ENCODE measurements around the gene PDIA3. TPM values are rescaled to one million over a fixed set of nuclear protein-coding genes. Genes with fewer than 3 reads are reported as not detected.
A peak's percentile ranks its signal among the peaks of the same experiment; 100 is the strongest.
"Not testable (repeated sequence)": the region's sequence is repeated elsewhere in the genome, so short reads cannot be mapped to it uniquely, and the experiment has no call there.

PDIA3 gene
- total RNA-seq, 1 donor from 2014 or later, result 496 TPM

- TF ChIP-seq, protein P1, sequence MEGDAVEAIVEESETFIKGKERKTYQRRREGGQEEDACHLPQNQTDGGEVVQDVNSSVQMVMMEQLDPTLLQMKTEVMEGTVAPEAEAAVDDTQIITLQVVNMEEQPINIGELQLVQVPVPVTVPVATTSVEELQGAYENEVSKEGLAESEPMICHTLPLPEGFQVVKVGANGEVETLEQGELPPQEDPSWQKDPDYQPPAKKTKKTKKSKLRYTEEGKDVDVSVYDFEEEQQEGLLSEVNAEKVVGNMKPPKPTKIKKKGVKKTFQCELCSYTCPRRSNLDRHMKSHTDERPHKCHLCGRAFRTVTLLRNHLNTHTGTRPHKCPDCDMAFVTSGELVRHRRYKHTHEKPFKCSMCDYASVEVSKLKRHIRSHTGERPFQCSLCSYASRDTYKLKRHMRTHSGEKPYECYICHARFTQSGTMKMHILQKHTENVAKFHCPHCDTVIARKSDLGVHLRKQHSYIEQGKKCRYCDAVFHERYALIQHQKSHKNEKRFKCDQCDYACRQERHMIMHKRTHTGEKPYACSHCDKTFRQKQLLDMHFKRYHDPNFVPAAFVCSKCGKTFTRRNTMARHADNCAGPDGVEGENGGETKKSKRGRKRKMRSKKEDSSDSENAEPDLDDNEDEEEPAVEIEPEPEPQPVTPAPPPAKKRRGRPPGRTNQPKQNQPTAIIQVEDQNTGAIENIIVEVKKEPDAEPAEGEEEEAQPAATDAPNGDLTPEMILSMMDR (IDR thresholded peaks at IDR 0.05), result no peak
- Mint-ChIP-seq H3K36me3 (ENCODE audit: unreplicated experiment) (peaks cover 29% of the 10 kb centered on the region), H3K9me3 (ENCODE audit: unreplicated experiment) (no peaks in the 10 kb centered on the region), H3K4me3 (ENCODE audit: unreplicated experiment) (no peak overlapping the region), H3K4me1 (ENCODE audit: unreplicated experiment) (peaks cover 60% of the 10 kb centered on the region), H3K27ac (ENCODE audit: unreplicated experiment) (peak overlapping the region; percentile 48), H3K27me3 (ENCODE audit: unreplicated experiment) (no peaks in the 10 kb centered on the region)
- no peak for DNase-seq (ENCODE audit: extremely low spot score, unreplicated experiment)
Observed at GRCh38 chr15:43796566-43796965, 50.3 kb downstream of the PDIA3 start.

DNA sequence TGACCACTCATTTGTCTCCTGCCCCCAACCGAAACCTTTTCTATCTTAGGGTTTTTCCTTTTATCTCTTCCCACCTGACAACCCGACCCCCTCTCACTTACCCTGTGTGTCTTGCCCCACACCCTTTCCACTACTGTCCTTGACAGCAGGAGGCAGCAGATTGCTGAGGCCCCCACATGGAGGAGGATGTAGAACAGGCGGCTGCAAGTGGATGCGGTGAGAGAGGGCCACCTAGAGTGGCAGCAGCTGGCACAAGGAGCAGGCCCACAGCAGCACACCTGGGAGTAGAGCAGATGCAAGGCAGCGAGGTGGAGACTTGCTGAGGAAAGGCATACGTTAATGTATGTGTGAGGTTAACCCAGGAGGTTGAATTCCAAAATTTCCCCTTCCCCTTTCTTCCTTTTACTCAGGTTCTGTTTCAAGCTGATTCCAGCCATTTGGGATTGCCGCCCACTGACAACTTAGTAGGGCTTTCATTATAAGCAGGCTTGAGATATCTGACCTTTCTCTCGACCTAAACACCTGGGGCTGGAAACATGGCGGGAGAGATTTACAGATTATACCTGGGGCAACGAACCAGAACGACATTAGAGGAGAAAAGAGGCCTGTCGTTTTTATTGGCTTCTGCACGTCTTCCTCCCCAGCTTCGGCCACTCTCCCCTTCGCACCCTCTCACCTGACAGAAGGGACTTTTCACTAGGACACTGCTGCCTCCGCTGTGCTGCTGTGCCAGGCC lies 53.1 kb downstream of the PDIA3 start:
- H3K27me3 Mint-ChIP-seq (ENCODE audit: unreplicated experiment), result no peaks in the 10 kb centered on the region
- H3K27ac Mint-ChIP-seq (ENCODE audit: unreplicated experiment), result peak overlapping the region; percentile 98
- peak overlapping the region; percentile 99 for H3K4me3 Mint-ChIP-seq (ENCODE audit: unreplicated experiment)
- H3K9me3 Mint-ChIP-seq (ENCODE audit: unreplicated experiment), result no peaks in the 10 kb centered on the region
- no peak for DNase-seq (ENCODE audit: extremely low spot score, unreplicated experiment)
- H3K4me1 Mint-ChIP-seq (ENCODE audit: unreplicated experiment), result peaks cover 48% of the 10 kb centered on the region
- peaks cover 25% of the 10 kb centered on the region for H3K36me3 Mint-ChIP-seq (ENCODE audit: unreplicated experiment)
- TF ChIP-seq, protein P1 (IDR thresholded peaks at IDR 0.05), result no peak

GRCh38 chr15:43799945-43800285 lies 53.7 kb downstream of the PDIA3 start, which contains the start of gene SERINC4:
TSS of gene SERINC4 (minus strand) at chr15:43800220. CDS start at chr15:43799986, 234 bp downstream.
- no peak for DNase-seq (ENCODE audit: extremely low spot score, unreplicated experiment)
- Mint-ChIP-seq H3K36me3 (ENCODE audit: unreplicated experiment) (peaks cover 23% of the 10 kb centered on the region), H3K4me1 (ENCODE audit: unreplicated experiment) (peaks cover 42% of the 10 kb centered on the region), H3K4me3 (ENCODE audit: unreplicated experiment) (peak within 1 kb of the TSS; percentile 99), H3K27me3 (ENCODE audit: unreplicated experiment) (no peaks in the 10 kb centered on the region), H3K9me3 (ENCODE audit: unreplicated experiment) (no peaks in the 10 kb centered on the region), H3K27ac (ENCODE audit: unreplicated experiment) (peak within 1 kb of the TSS; percentile 98)
- TF ChIP-seq, protein P1 (IDR thresholded peaks at IDR 0.05), result no peak

GRCh38 chr15:43800286-43801141 lies 54.3 kb downstream of the PDIA3 start, which contains the start of gene HYPK:
TSS of gene HYPK (plus strand) at chr15:43800599. CDS start at chr15:43800623, 24 bp downstream.
- peaks cover 26% of the 10 kb centered on the region for H3K36me3 Mint-ChIP-seq (ENCODE audit: unreplicated experiment)
- peak within 1 kb of the TSS; percentile 99 for H3K4me3 Mint-ChIP-seq (ENCODE audit: unreplicated experiment)
- TF ChIP-seq, protein P1 (IDR thresholded peaks at IDR 0.05), result no peak
- H3K9me3 Mint-ChIP-seq (ENCODE audit: unreplicated experiment), result no peaks in the 10 kb centered on the region
- H3K27ac Mint-ChIP-seq (ENCODE audit: unreplicated experiment), result peak within 1 kb of the TSS; percentile 98
- no peaks in the 10 kb centered on the region for H3K27me3 Mint-ChIP-seq (ENCODE audit: unreplicated experiment)
- peak; percentile 95 for DNase-seq (ENCODE audit: extremely low spot score, unreplicated experiment)
- peaks cover 37% of the 10 kb centered on the region for H3K4me1 Mint-ChIP-seq (ENCODE audit: unreplicated experiment)

- H3K27me3 Mint-ChIP-seq (ENCODE audit: unreplicated experiment); H3K9me3 Mint-ChIP-seq (ENCODE audit: unreplicated experiment); DNase-seq (ENCODE audit: extremely low spot score, unreplicated experiment); H3K4me3 Mint-ChIP-seq (ENCODE audit: unreplicated experiment); H3K27ac Mint-ChIP-seq (ENCODE audit: unreplicated experiment): not testable (repeated sequence)
- peaks cover 25% of the 10 kb centered on the region for H3K4me1 Mint-ChIP-seq (ENCODE audit: unreplicated experiment)
- peaks cover 36% of the 10 kb centered on the region for H3K36me3 Mint-ChIP-seq (ENCODE audit: unreplicated experiment)
Observed at GRCh38 chr15:43802676-43803075, 56.4 kb downstream of the PDIA3 start.
